Gastroesophageal sphincter (tissue), 4 donors: ENCODE measurements around the gene SUGCT. TPM values are rescaled to one million over a fixed set of nuclear protein-coding genes. Genes with fewer than 3 reads are reported as not detected.

Source experiments
- ATAC-seq: fragments of 150-250 bp; one replicate; pipeline ENCODE4 v1.9.1; 2016; ENCODE audit warnings: mild to moderate bottlenecking, moderate library complexity
- H3K27ac ChIP-seq, 4 donors: fragments of 200-600 bp; sonication (generic) in 3 of 4; 1 replicate in 3 of 4; 2 replicates in 1 of 4; pipeline ENCODE4 v1.5.1; 2016 to 2019
- H3K27me3 ChIP-seq: fragments of 200-600 bp; sonication (generic); one replicate; pipeline ENCODE4 v1.5.1; 2019
- H3K36me3 ChIP-seq, 2 donors: fragments of 200-600 bp; sonication (generic); one replicate each; pipeline ENCODE4 v1.5.1; 2019; ENCODE audit warnings: control low read depth in 1 of 2
- H3K4me1 ChIP-seq, 3 donors: fragments of 200-600 bp; sonication (generic); 1 replicate in 2 of 3; 2 replicates in 1 of 3; pipeline ENCODE4 v1.5.1; 2016 to 2019; ENCODE audit warnings: control low read depth in 2 of 3
- H3K4me3 ChIP-seq, 2 donors: fragments of 200-600 bp; sonication (generic); one replicate each; pipeline ENCODE4 v1.5.1; 2019; ENCODE audit warnings: mild to moderate bottlenecking in 1 of 2, moderate library complexity in 1 of 2
- H3K9me3 ChIP-seq, 3 donors: fragments of 200-600 bp; sonication (generic); one replicate each; pipeline ENCODE4 v1.5.1; 2017 to 2019; ENCODE audit warnings: control low read depth in 2 of 3
- EP300 ChIP-seq: sonication (generic); formaldehyde crosslinking; IDR thresholded peaks from one replicate; pipeline ENCODE4 v1.6.1; 2017; ENCODE audit warnings: antibody characterized with exemption, mild to moderate bottlenecking
- POLR2A ChIP-seq, 2 donors: fragments of 450-650 bp; IDR thresholded peaks; one replicate each; pipeline ENCODE4 v1.6.1; 2017; ENCODE audit warnings: antibody characterized with exemption in 2 of 2, mild to moderate bottlenecking in 2 of 2, moderate library complexity in 1 of 2
- POLR2AphosphoS5 ChIP-seq: sonication (generic); formaldehyde crosslinking; IDR thresholded peaks from one replicate; pipeline ENCODE4 v1.6.1; 2017; ENCODE audit warnings: antibody characterized with exemption
- WGBS, 2 donors: methylation state at CpG; one replicate each; pipeline ENCODE4 v1.1.5; 2018; ENCODE audit warnings: low coverage in 1 of 2; 5-methylcytosine and 5-hydroxymethylcytosine counted together
- total RNA-seq, 4 donors: library from RNA; depleted of rRNA; stranded (reverse); fragments of >200 nt; gene quantifications; one replicate each; pipeline ENCODE4 v1.1.0, GENCODE V29; 2016
- TF ChIP-seq, protein P1 (sequence below), 4 experiments: fragments of 200-600 bp in 2 of 4; fragments of 450-650 bp in 2 of 4; sonication (generic) in 1 of 4; IDR thresholded peaks; one replicate each; pipeline ENCODE4 v1.5.1; 2017 to 2019; ENCODE audit warnings: antibody characterized with exemption in 4 of 4, mild to moderate bottlenecking in 2 of 4, moderate library complexity in 2 of 4

The SUGCT gene
- total RNA-seq, 4 donors from 2014 or later: 1.2 to 17.3 (median 10.8) TPM

- 67 to 86% methylated on average over 5 of the region's 5 CpGs for WGBS, 2 donors
- ATAC-seq: no peak
- no peak for TF ChIP-seq POLR2A (IDR thresholded peaks at IDR 0.05)
- TF ChIP-seq EP300: no peak
- TF ChIP-seq, protein P1, sequence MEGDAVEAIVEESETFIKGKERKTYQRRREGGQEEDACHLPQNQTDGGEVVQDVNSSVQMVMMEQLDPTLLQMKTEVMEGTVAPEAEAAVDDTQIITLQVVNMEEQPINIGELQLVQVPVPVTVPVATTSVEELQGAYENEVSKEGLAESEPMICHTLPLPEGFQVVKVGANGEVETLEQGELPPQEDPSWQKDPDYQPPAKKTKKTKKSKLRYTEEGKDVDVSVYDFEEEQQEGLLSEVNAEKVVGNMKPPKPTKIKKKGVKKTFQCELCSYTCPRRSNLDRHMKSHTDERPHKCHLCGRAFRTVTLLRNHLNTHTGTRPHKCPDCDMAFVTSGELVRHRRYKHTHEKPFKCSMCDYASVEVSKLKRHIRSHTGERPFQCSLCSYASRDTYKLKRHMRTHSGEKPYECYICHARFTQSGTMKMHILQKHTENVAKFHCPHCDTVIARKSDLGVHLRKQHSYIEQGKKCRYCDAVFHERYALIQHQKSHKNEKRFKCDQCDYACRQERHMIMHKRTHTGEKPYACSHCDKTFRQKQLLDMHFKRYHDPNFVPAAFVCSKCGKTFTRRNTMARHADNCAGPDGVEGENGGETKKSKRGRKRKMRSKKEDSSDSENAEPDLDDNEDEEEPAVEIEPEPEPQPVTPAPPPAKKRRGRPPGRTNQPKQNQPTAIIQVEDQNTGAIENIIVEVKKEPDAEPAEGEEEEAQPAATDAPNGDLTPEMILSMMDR (IDR thresholded peaks at IDR 0.05): no peak
- no peak for TF ChIP-seq POLR2AphosphoS5
Observed at GRCh38 chr7:40493609-40494051, 358.8 kb downstream of the SUGCT start.

GRCh38 chr7:40498924-40499510 is 364.2 kb downstream of the SUGCT start:
- Histone ChIP-seq H3K4me1 (no peaks in the 10 kb centered on the region), H3K9me3 (no peaks in the 10 kb centered on the region), H3K27ac (no peak overlapping the region), H3K4me3 (no peak overlapping the region), H3K27me3 (no peaks in the 10 kb centered on the region), H3K36me3 (no peaks in the 10 kb centered on the region)
- 87 to 92% methylated on average over 5 to 11 of the region's 11 CpGs for WGBS, 2 donors
- TF ChIP-seq EP300: no peak
- TF ChIP-seq, protein P1 (IDR thresholded peaks at IDR 0.05): no peak
- TF ChIP-seq POLR2AphosphoS5: no peak
- TF ChIP-seq POLR2A (IDR thresholded peaks at IDR 0.05): no peak
- ATAC-seq: no peak

More at GRCh38 chr7:40493609-40494051, 358.8 kb downstream of the SUGCT start:
- H3K27me3 ChIP-seq: no peaks in the 10 kb centered on the region
- no peaks in the 10 kb centered on the region for H3K36me3 ChIP-seq
- no peaks in the 10 kb centered on the region for H3K4me1 ChIP-seq
- H3K27ac ChIP-seq: no peak overlapping the region
- no peak overlapping the region for H3K4me3 ChIP-seq
- H3K9me3 ChIP-seq: peaks cover 0 to 1% (median 0%) of the 10 kb centered on the region in 3 donors

- 57 to 75% methylated on average over 1 of the region's 1 CpG for WGBS, 2 donors
- no peaks in the 10 kb centered on the region for H3K27me3 ChIP-seq
- H3K4me3 ChIP-seq: no peak overlapping the region
- TF ChIP-seq POLR2AphosphoS5 (no peak), EP300 (no peak), POLR2A (IDR thresholded peaks at IDR 0.05) (no peak)
- TF ChIP-seq, protein P1 (IDR thresholded peaks at IDR 0.05): no peak
- no peak for ATAC-seq
- H3K36me3 ChIP-seq: no peaks in the 10 kb centered on the region
- H3K9me3 ChIP-seq: no peaks in the 10 kb centered on the region
- no peak overlapping the region for H3K27ac ChIP-seq
- no peaks in the 10 kb centered on the region for H3K4me1 ChIP-seq
Observed at GRCh38 chr7:40499718-40500117, 364.9 kb downstream of the SUGCT start.

DNA sequence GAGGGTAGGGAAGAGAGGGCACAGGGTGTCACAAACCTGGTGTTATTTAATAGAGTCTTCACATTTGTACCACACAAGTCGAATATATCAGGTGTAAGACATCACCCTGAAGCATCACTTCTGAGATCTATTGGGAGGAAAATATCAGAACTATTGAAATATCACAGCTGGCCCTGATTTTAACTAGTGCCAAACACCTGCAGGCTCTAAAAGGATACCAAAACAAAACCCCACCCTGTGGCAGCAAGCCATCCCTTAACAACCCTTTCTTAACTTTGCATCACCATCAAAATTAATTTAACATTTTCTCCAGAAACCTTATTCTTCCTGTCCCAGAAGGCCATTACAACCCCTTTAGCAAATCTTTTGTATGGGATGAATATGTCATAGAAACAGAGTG is 365.4 kb downstream of the SUGCT start:
- no peaks in the 10 kb centered on the region for H3K9me3 ChIP-seq
- 67% methylated on average over 1 of the region's 1 CpG for WGBS, 2 donors
- H3K4me3 ChIP-seq: no peak overlapping the region
- H3K4me1 ChIP-seq: no peaks in the 10 kb centered on the region
- no peaks in the 10 kb centered on the region for H3K36me3 ChIP-seq
- no peak overlapping the region for H3K27ac ChIP-seq
- no peak for ATAC-seq
- H3K27me3 ChIP-seq: no peaks in the 10 kb centered on the region
- TF ChIP-seq EP300 (no peak), POLR2A (IDR thresholded peaks at IDR 0.05) (no peak), POLR2AphosphoS5 (no peak)
- TF ChIP-seq, protein P1 (IDR thresholded peaks at IDR 0.05): no peak

- no peak for ATAC-seq
- no peak overlapping the region for H3K27ac ChIP-seq
- H3K4me1 ChIP-seq: no peaks in the 10 kb centered on the region
- no peaks in the 10 kb centered on the region for H3K36me3 ChIP-seq
- TF ChIP-seq POLR2AphosphoS5: no peak
- H3K27me3 ChIP-seq: no peaks in the 10 kb centered on the region
- 100% methylated on average over 1 of the region's 1 CpG for WGBS, 2 donors
- peaks cover 0 to 6% (median 0%) of the 10 kb centered on the region in 3 donors for H3K9me3 ChIP-seq
- no peak overlapping the region for H3K4me3 ChIP-seq
Observed at GRCh38 chr7:40502359-40502758, 367.6 kb downstream of the SUGCT start.
